Fibroblast of mammary gland (primary cell): Measurements from ENCODE around the gene NCR3LG1.

ENCODE experiments used
- DNase-seq: peaks from one replicate; pipeline ENCODE4 v3.0.0-alpha.2; 2010; ENCODE audit warnings: low read depth
- H3K4me3 ChIP-seq: 2 replicates; pipeline ENCODE4 v1.5.1; 2011; ENCODE audit warnings: low read depth, mild to moderate bottlenecking, low read length, moderate library complexity; ENCODE audit not compliant: control insufficient read depth
- TF ChIP-seq, protein P1 (sequence below): conservative IDR thresholded peaks from 2 replicates; pipeline ENCODE4 v1.5.1; 2011; ENCODE audit warnings: low read depth, low read length, inconsistent platforms; ENCODE audit not compliant: control insufficient read depth, insufficient read depth

The NCR3LG1 gene

GRCh38 chr11:17352950-17353820 lies 1.6 kb downstream of the NCR3LG1 start:
- TF ChIP-seq, protein P1, sequence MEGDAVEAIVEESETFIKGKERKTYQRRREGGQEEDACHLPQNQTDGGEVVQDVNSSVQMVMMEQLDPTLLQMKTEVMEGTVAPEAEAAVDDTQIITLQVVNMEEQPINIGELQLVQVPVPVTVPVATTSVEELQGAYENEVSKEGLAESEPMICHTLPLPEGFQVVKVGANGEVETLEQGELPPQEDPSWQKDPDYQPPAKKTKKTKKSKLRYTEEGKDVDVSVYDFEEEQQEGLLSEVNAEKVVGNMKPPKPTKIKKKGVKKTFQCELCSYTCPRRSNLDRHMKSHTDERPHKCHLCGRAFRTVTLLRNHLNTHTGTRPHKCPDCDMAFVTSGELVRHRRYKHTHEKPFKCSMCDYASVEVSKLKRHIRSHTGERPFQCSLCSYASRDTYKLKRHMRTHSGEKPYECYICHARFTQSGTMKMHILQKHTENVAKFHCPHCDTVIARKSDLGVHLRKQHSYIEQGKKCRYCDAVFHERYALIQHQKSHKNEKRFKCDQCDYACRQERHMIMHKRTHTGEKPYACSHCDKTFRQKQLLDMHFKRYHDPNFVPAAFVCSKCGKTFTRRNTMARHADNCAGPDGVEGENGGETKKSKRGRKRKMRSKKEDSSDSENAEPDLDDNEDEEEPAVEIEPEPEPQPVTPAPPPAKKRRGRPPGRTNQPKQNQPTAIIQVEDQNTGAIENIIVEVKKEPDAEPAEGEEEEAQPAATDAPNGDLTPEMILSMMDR = no peak
- H3K4me3 ChIP-seq = peak overlapping the region; percentile 64
- peak; percentile 70 for DNase-seq

GRCh38 chr11:17353821-17354600 lies 2.4 kb downstream of the NCR3LG1 start:
- peak overlapping the region; percentile 64 for H3K4me3 ChIP-seq
- DNase-seq = no peak

DNA sequence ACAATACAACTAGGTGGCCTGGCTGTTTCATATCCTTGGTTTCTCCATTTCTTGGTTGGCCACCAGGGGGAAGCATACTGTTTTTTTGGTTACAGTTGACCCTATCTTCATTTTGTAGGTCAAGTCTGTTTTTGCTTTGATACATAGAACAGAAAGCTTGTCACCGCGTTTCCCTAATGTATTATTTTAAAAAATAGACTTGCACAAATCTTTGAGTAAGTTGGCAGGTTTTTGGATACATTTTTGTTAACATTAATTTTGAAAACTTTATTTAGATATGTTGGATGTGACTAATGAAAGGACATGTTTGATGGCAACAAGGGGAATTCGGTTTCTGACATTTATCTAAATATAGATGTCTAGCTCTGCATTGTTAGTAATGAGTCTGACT lies 3.0 kb downstream of the NCR3LG1 start:
- no peak overlapping the region for H3K4me3 ChIP-seq
- TF ChIP-seq, protein P1 = peak; percentile 70
- DNase-seq = peak; percentile 84

More at GRCh38 chr11:17353821-17354600, 2.4 kb downstream of the NCR3LG1 start:
- TF ChIP-seq, protein P1 = no peak

GRCh38 chr11:17366495-17366894 lies 14.9 kb downstream of the NCR3LG1 start:
- TF ChIP-seq, protein P1 = no peak
- no peak for DNase-seq

DNA sequence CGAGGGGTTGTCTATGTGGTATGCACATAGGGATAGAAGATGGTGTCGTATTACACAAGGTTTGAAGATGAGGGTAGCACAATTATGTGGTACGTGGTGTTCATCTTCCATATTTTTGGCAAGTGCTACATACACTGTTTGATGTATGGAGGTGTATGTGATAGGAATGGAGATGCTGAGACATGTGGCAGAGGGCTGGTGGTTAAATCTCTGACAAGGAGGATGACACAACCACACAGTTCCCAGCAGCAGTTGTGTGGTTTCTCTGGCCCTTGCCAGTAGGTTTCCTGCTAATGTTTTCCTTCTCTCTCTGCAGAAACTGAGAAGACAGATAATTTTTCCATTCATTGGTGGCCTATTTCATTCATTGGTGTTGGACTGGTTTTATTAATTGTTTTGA lies 17.0 kb downstream of the NCR3LG1 start:
- no peak overlapping the region for H3K4me3 ChIP-seq
- DNase-seq = no peak
- TF ChIP-seq, protein P1 = no peak

More at GRCh38 chr11:17366495-17366894, 14.9 kb downstream of the NCR3LG1 start:
- H3K4me3 ChIP-seq = no peak overlapping the region

DNA sequence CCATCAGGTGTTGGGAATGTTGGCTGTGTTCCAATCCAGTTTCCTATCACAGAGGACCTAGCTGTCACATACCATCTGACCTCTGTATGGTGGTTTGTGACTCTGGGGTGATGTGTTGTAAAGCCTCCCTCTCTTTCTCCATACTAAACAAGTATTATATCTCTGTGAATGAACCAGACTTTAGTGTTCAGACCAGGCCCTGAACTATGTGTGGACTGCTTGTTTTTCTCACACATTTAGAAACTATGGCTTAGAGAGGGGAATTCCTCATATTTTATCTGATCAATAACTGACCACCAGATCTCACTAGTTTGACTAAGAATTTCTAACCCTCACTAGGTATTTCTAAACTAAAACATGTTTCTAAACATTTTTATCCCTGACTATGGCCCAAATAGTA lies 17.5 kb downstream of the NCR3LG1 start:
- no peak overlapping the region for H3K4me3 ChIP-seq
- TF ChIP-seq, protein P1 = no peak
- no peak for DNase-seq
